Hepatocyte (in vitro differentiated cells): ENCODE results near the gene CEP70.

ENCODE experiments used
- CTCF ChIP-seq: fragments of 200-600 bp; sonication (generic); IDR thresholded peaks from 2 replicates; pipeline ENCODE4 v1.5.1; 2016; ENCODE audit warnings: antibody characterized with exemption, mild to moderate bottlenecking; ENCODE audit not compliant: poor library complexity
- EZH2 ChIP-seq: fragments of 200-600 bp; sonication (generic); IDR thresholded peaks from 2 replicates; pipeline ENCODE4 v1.6.1; 2016; ENCODE audit warnings: antibody characterized with exemption, mild to moderate bottlenecking, borderline replicate concordance
- EZH2phosphoT487 ChIP-seq: fragments of 200-600 bp; sonication (generic); IDR thresholded peaks from one replicate; pipeline ENCODE4 v1.6.1; 2018; ENCODE audit warnings: antibody characterized with exemption, mild to moderate bottlenecking, low read depth, moderate library complexity; ENCODE audit not compliant: unreplicated experiment, severe bottlenecking

- TF ChIP-seq EZH2 (no peak), CTCF (peak; percentile 18), EZH2phosphoT487 (no peak)
Observed at GRCh38 chr3:138567403-138567802, 26.7 kb downstream of the CEP70 start.
